Activated CD4-positive, alpha-beta T cell treated with anti-CD3 and anti-CD28 coated beads, Interleukin-2, amount 50 U/mL, for 16 hours (primary cell): ENCODE results near the gene HEYL.

ENCODE experiments used
- DNase-seq: peaks from one replicate; pipeline ENCODE4 v3.0.0-alpha.2; 2020

HEYL gene

GRCh38 chr1:39596163-39596562 lies 43.3 kb downstream of the HEYL start:
- no peak for DNase-seq

GRCh38 chr1:39593386-39593785 lies 46.1 kb downstream of the HEYL start:
- no peak for DNase-seq

DNA sequence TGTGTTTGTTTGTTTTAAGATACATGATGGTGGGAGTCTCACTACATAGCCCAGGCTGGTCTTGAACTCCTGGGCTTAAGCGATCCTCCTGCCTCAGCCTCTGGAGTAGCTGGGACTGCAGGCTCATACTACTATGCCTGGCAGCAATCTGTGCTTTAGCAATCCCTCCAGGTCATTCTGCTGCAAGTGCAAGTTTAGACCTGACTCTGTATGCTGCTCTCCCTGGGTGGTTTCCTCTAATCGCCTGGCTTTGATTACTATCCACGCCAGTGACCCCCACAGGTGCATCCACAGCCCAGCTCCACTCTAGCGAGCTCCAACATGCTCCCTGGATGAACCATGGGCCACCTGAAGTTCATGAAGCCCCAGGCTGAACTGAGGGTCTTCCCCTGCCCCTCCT lies 47.4 kb downstream of the HEYL start:
- DNase-seq = no peak

DNA sequence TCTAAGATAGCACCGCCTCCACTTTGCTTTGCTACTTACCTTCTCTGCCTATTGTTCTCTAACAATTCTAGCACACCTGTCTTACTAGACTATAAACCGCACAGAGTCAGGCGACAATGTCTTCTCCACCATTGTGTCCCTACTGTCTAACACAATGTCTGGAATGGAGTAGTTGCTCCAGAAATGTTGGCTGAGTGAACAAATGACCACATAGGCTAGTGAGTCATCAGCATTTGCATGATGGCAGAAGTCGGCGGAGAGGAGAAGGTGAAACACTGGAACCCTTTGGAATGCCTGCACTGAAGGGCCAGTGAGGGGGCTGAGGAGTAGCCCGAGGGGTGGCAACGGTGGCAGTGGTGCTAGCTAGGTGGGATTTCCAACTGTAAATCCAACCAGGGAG lies 48.9 kb downstream of the HEYL start:
- DNase-seq = no peak

DNA sequence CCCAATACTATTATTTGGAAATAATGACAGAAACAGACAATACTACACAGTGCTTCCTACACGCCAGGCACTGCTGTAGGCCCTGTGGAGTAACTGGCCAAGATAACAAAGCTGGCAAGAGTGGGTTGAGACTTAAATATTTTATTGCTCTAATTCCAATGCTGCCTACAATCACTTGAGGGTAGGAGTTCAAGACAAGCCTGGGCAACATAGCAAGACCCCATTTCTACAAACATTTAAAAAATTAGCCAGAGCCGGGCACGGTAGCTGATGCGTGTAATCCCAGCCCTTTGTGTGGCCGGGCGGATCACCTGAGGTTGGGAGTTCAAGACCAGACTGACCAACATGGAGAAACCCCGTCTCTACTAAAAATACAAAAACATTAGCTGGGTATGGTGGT lies 53.5 kb downstream of the HEYL start:
- DNase-seq = no peak

GRCh38 chr1:39576016-39576657 lies 63.3 kb downstream of the HEYL start:
- DNase-seq = peak; percentile 14

GRCh38 chr1:39575191-39576015 lies 64.0 kb downstream of the HEYL start:
- peak; percentile 48 for DNase-seq

DNA sequence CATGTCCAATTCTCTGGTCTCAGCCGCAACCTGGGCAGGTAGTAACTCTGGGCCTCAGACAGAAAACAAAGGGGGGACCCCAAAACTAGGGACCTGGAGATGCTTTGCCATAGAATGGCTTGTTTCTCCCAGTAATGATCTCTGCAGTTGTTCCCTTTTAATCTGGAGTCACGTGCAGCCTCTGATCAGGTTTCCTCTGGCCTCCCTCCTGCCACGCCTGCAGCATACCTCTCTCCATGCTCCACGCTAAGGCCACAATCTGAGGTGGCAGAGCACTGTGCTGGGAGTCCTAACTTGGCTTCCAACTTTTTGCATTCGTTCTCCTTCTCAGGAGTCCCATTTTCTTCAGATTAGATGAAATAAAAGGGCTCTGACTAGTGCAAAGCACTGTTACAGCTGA lies 64.8 kb downstream of the HEYL start:
- peak; percentile 15 for DNase-seq
